ENCODE data around the gene MAP4K2.

Gene MAP4K2

DNA sequence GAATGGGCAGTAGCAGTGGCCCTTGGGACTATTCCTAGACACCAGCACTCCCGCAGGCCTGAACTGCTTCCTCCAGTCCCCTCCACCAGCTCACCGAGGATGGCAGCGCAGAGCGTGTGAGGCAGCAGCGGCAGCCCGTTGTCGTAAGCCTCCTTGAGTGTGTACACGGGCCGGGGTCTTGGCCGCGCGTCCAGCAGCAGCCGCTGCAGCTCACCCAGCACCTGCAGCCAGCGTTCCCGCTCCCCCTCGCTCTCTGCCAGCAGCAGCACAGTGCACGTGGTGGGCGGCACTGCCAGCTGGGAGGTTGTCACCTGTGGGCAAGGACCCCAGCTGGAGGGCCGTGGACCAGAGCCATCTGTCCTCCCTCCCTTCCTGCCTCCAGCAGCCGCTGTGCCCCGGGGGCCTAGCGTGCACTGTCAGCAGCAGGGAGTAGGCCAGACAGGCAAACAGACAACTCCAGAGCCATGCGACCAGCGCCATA lies 28.4 kb upstream of the MAP4K2 start:
- CTCF ChIA-PET: no interaction called here
- TF ChIP-seq ZNF384 (IDR thresholded peaks at IDR 0.05) (no peak), ELF4 (IDR thresholded peaks at IDR 0.05) (no peak), CTBP1 (IDR thresholded peaks at IDR 0.05; ENCODE audit: borderline replicate concordance) (no peak), SUZ12 (IDR thresholded peaks at IDR 0.05) (no peak), NFRKB (IDR thresholded peaks at IDR 0.05) (no peak)
- POLR2A ChIA-PET: no interaction called here
- DNase-seq (ENCODE audit: extremely low spot score): no peak

DNA sequence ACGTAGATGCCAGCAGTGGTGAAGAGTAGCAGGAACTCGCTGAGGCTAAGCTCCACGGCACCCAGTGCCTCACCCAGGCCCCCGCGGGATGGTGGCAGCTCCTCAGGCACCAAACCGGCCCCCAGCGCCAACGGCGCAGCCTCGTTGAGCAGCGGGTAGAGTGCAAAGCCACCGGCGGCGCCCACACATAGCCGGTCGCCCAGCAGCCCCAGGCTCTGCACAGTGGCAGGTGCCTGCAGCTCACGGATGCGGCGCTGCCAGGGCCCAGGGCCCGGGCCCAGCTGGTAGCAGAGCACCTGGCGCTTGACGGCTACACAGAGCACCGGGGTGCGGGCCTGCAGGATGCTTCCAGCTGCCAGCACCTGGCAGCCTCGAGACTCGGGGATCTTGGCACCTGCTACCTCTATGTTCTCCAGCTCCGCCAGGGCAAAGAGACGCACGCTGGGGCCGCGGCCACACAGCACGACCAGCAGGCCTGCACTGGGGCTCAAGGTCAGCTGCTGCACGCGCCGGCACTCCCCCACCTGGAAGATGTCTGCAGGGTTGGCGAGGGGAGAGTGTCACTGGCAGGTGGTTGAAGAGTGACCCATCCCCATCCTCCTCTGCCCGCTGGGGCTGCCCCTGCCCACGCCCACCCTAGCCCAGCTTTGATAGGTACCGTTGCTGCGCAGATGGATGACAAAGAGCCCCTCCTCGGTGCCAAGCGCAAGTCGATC lies 26.7 kb upstream of the MAP4K2 start:
- POLR2A ChIA-PET: interaction anchor here (0.7 to 1.3 kb wide), 2 partner anchors 34 to 58 kb away, joined by 3 read pairs; no protein-coding TSS in a partner anchor
- TF ChIP-seq CTBP1 (IDR thresholded peaks at IDR 0.05; ENCODE audit: borderline replicate concordance) (no peak), FOXM1 (IDR thresholded peaks at IDR 0.05; ENCODE audit: borderline replicate concordance) (no peak), LEF1 (IDR thresholded peaks at IDR 0.05; ENCODE audit: borderline replicate concordance) (no peak), ARNT (IDR thresholded peaks at IDR 0.05) (no peak), ELF4 (IDR thresholded peaks at IDR 0.05) (no peak), SP1 (IDR thresholded peaks at IDR 0.05) (no peak), FOXA1 (IDR thresholded peaks at IDR 0.05) (no peak), NFRKB (IDR thresholded peaks at IDR 0.05) (no peak), TARDBP (IDR thresholded peaks at IDR 0.05) (no peak), FOXK2 (IDR thresholded peaks at IDR 0.05) (no peak), L3MBTL2 (conservative IDR thresholded peaks at IDR 0.05) (no peak), ZNF384 (IDR thresholded peaks at IDR 0.05) (no peak), BHLHE40 (IDR thresholded peaks at IDR 0.05; ENCODE audit: borderline replicate concordance) (no peak), SUZ12 (IDR thresholded peaks at IDR 0.05) (no peak), HDGF (IDR thresholded peaks at IDR 0.05; ENCODE audit: borderline replicate concordance) (no peak)
- TF ChIP-seq, protein P1, sequence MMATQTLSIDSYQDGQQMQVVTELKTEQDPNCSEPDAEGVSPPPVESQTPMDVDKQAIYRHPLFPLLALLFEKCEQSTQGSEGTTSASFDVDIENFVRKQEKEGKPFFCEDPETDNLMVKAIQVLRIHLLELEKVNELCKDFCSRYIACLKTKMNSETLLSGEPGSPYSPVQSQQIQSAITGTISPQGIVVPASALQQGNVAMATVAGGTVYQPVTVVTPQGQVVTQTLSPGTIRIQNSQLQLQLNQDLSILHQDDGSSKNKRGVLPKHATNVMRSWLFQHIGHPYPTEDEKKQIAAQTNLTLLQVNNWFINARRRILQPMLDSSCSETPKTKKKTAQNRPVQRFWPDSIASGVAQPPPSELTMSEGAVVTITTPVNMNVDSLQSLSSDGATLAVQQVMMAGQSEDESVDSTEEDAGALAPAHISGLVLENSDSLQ (IDR thresholded peaks at IDR 0.05): no peak
- CTCF ChIA-PET: no interaction called here
- no peak for DNase-seq (ENCODE audit: extremely low spot score)

DNA sequence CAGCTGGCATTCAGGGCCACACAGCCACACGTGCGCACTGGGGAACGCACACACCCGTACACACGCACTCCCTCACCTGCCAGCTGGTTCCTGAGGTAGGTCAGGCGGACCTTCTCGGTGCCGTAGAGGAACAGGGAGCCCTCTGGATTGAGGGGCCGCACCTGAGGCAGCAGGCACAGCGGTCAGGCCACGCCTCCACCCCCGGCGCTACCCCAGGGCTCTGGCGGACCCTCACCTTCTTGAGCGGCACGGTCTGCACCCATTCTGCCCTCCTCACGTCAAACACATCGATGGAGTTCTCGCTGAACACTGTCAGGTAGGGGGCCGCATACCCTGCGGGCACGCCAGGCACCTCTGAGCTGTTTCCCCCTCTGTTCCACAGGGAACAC lies 24.4 kb upstream of the MAP4K2 start:
- TF ChIP-seq SUZ12 (IDR thresholded peaks at IDR 0.05) (no peak), BHLHE40 (IDR thresholded peaks at IDR 0.05; ENCODE audit: borderline replicate concordance) (no peak), FOXK2 (IDR thresholded peaks at IDR 0.05) (no peak), L3MBTL2 (conservative IDR thresholded peaks at IDR 0.05) (no peak), NFRKB (IDR thresholded peaks at IDR 0.05) (no peak), ZNF384 (IDR thresholded peaks at IDR 0.05) (no peak), SP1 (IDR thresholded peaks at IDR 0.05) (no peak), HDGF (IDR thresholded peaks at IDR 0.05; ENCODE audit: borderline replicate concordance) (no peak), CTBP1 (IDR thresholded peaks at IDR 0.05; ENCODE audit: borderline replicate concordance) (no peak), LEF1 (IDR thresholded peaks at IDR 0.05; ENCODE audit: borderline replicate concordance) (no peak), TARDBP (IDR thresholded peaks at IDR 0.05) (no peak), ARNT (IDR thresholded peaks at IDR 0.05) (no peak), FOXA1 (IDR thresholded peaks at IDR 0.05) (no peak), FOXM1 (IDR thresholded peaks at IDR 0.05; ENCODE audit: borderline replicate concordance) (no peak)
- TF ChIP-seq, protein P1 (IDR thresholded peaks at IDR 0.05): no peak
- CTCF ChIA-PET: no interaction called here
- no peak for DNase-seq (ENCODE audit: extremely low spot score)
- POLR2A ChIA-PET: no interaction called here

DNA sequence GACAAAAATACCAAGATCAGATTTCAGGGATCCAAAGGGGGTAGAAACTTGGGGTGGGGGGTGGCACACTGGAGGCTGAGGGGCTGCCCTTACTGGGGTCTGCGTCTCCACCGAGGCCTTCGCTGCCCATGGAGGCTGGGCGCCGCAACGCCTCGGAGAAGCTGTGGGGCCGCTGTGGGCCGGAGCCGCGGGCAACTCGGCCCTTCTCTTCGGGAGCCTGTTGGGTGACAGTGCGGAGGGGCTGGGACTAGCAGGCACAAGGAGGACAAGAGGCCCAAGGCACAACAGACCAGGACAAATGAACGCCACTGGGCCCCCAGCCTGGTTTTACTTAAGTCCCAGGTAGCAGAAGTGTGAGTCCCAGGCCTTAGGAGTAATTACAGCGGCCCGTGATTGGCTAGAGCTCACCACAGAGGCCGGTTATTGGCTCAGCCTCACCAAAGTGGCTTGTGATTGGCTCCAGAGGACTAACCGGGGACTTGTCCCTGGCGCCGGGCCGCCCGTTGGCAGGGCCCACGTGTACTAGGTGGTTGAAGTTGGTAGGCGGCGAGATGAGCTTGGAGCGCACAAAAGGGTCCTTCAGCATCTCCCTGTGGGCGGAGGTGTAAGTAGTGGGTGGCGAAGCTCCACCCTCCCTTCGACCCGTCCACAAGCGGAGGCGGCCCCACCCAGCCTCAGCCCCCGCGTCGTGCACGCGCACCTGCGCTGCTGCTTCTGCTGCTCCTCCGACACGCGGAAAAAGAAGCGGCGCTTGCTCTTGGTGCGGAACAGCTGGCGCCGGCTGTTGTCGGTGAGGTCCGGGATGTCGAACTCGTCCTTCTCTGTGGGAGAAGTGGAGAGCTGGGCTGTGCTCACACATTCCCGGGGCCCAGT lies 23.8 kb upstream of the MAP4K2 start:
- TF ChIP-seq ELF4 (IDR thresholded peaks at IDR 0.05) (no peak), FOXK2 (IDR thresholded peaks at IDR 0.05) (no peak), HDGF (IDR thresholded peaks at IDR 0.05; ENCODE audit: borderline replicate concordance) (no peak), SUZ12 (IDR thresholded peaks at IDR 0.05) (no peak), L3MBTL2 (conservative IDR thresholded peaks at IDR 0.05) (no peak), SP1 (IDR thresholded peaks at IDR 0.05) (no peak), NFRKB (IDR thresholded peaks at IDR 0.05) (no peak), FOXA1 (IDR thresholded peaks at IDR 0.05) (no peak), ARNT (IDR thresholded peaks at IDR 0.05) (no peak), CTBP1 (IDR thresholded peaks at IDR 0.05; ENCODE audit: borderline replicate concordance) (no peak), TARDBP (IDR thresholded peaks at IDR 0.05) (no peak), ZNF384 (IDR thresholded peaks at IDR 0.05) (no peak), FOXM1 (IDR thresholded peaks at IDR 0.05; ENCODE audit: borderline replicate concordance) (no peak), LEF1 (IDR thresholded peaks at IDR 0.05; ENCODE audit: borderline replicate concordance) (no peak), BHLHE40 (IDR thresholded peaks at IDR 0.05; ENCODE audit: borderline replicate concordance) (no peak)
- TF ChIP-seq, protein P1 (IDR thresholded peaks at IDR 0.05): no peak
- CTCF ChIA-PET: no interaction called here
- POLR2A ChIA-PET: no interaction called here
- DNase-seq (ENCODE audit: extremely low spot score): no peak

DNA sequence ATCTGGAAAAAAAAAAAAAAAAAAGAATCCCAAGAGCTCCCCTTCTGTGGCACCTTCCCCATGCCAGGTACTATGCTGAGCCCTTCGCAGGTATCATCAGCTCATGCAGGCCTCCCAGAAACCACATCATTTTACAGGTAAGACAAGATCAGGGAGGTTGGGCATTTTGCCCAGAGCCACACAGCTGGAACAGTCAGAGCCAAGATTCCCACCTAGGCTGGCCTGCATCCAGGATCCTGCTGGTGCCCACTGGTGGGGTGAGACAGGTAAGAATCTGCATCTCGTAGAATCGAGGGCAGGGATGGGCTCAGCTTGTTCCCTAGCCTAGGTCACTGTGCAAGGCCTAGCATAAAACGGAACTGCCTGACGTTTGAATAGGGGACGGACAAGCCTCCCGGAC lies 23.0 kb upstream of the MAP4K2 start:
- DNase-seq (ENCODE audit: extremely low spot score): no peak
- TF ChIP-seq SUZ12 (IDR thresholded peaks at IDR 0.05): no peak
- TF ChIP-seq LEF1 (IDR thresholded peaks at IDR 0.05; ENCODE audit: borderline replicate concordance): no peak
- no peak for TF ChIP-seq CTBP1 (IDR thresholded peaks at IDR 0.05; ENCODE audit: borderline replicate concordance)
- TF ChIP-seq FOXK2 (IDR thresholded peaks at IDR 0.05): no peak
- no peak for TF ChIP-seq ELF4 (IDR thresholded peaks at IDR 0.05)
- TF ChIP-seq TARDBP (IDR thresholded peaks at IDR 0.05): no peak
- TF ChIP-seq HDGF (IDR thresholded peaks at IDR 0.05; ENCODE audit: borderline replicate concordance): no peak
- no peak for TF ChIP-seq NFRKB (IDR thresholded peaks at IDR 0.05)
- TF ChIP-seq SP1 (IDR thresholded peaks at IDR 0.05): no peak
- no peak for TF ChIP-seq ARNT (IDR thresholded peaks at IDR 0.05)
- TF ChIP-seq BHLHE40 (IDR thresholded peaks at IDR 0.05; ENCODE audit: borderline replicate concordance): no peak
- TF ChIP-seq, protein P1 (IDR thresholded peaks at IDR 0.05): no peak
- TF ChIP-seq FOXA1 (IDR thresholded peaks at IDR 0.05): no peak
- TF ChIP-seq ZNF384 (IDR thresholded peaks at IDR 0.05): no peak
- TF ChIP-seq L3MBTL2 (conservative IDR thresholded peaks at IDR 0.05): no peak
- no peak for TF ChIP-seq FOXM1 (IDR thresholded peaks at IDR 0.05; ENCODE audit: borderline replicate concordance)
- ChIA-PET CTCF (no interaction called here), POLR2A (no interaction called here)
